ENCODE measurements around the gene MCOLN1.

Gene MCOLN1

DNA sequence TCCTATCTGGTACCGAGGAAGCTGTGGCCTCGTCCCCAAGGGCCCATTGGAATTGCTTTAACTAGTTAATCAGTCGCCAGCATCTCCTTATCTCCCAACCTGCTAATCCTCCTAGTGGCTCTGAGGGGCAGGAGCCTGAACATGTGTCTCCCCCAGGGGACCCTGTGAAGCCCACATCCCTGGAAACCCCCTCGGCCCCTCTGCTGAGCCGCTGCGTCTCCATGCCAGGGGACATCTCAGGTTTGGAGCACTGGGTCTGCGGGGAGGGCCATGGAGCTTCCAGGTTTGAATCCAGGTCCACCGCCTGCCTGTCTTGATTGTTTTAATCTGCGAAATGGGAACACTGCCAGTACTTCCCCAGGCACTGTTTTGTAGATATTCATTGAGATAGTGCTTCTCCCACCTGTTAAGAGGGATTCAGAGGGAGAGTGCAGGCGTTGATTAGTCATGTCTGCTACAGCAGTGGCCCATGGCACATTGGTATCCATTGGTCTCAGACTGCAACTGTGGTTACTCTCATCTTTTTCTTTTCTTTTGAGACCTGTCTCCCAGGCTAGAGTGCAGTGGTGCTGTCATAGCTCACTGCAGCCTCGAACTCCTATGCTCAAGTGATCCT is 19.5 kb downstream of the MCOLN1 start:
- no peak for DNase-seq (ENCODE audit: low read depth in 2 of 2)

DNA sequence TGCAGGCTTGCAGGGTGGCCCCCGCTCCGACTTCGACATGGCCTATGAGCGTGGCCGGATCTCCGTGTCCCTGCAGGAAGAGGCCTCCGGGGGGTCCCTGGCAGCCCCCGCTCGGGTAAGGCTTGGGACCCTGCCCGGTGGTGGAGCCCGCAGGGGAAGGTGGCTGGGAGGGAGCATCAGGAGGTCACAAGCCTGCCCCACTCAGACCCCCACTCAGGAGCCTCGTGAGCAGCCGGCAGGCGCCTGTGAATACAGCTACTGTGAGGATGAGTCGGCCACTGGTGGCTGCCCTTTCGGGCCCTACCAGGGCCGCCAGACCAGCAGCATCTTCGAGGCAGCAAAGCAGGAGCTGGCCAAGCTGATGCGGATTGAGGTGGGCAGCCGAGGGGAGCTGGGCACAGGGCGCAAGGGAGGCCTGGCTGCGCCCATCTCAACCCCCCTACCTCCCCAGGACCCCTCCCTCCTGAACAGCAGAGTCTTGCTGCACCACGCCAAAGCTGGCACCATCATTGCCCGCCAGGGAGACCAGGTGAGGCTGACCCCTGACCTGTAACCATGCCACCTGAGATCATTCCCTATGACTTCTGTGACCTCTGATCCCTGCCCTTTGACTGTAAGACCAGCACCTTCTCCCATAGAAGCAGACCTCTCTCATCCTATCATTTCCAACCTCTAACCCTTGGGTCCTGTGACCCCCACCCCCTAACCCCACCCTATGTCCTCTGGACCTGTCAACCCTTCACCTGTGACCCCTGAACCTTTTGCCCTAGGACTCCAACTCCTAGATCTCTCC is 20.3 kb downstream of the MCOLN1 start:
- DNase-seq (ENCODE audit: low read depth in 2 of 2): no peak

DNA sequence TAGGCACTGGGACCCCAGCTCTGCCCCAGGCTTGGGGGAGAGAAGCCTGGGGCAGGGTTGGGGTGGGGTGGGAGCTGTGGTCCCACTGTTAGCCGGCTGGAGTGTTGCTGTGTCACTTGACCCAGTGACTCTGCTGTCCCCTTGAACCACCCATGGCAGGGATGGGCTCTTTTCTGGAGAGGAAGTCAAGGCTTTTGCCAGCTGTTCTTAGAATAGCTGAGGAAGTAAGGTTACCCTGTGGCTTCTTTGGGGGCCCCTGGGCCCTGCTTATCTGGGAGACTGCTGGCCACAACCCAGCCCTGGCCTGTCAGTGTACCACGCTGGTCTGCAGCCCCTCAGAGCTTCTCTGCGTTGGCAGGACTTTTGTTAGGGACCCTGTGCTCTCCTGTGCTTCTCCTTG is 22.2 kb downstream of the MCOLN1 start:
- DNase-seq (ENCODE audit: low read depth in 2 of 2): no peak

DNA sequence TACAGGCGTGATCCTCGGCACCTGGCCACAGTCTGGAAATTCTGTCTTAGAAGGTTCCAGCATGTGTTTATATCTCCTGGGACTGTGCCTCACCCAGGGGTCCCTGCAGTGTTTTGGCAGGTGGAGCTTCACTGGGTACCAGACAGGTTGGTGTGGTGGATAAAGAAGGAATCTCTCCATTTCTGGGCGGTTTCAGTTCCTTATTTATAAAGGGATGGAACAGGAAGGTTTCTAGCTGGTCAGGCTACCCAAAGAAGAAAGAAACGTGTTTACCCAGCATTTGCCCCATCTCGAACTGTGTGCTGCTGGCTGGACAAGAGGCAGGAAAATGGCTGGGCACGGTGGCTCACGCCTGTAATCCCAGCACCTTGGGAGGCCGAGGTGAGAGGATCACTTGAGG is 22.9 kb downstream of the MCOLN1 start:
- DNase-seq (ENCODE audit: low read depth in 2 of 2): no peak

DNA sequence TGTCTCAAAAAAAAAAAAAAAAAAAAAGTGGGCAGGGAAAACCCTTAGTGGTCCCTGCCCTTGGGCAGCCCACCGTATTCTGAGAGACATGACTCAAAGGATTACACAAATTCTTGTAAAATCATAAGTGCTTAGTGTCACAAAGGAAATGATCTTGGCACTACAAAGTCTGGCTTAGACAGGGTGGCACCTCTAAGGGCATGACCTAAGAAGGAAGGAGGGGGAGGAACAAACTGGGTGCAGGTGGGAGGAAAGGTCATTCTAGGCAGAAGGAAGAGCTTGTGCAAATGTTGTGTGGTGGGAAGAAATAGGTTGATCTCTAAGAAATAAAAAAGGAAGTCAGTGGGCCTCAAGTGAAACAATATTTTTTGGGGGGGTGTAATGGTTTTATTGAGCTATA is 23.5 kb downstream of the MCOLN1 start:
- DNase-seq (ENCODE audit: low read depth in 2 of 2): no peak

DNA sequence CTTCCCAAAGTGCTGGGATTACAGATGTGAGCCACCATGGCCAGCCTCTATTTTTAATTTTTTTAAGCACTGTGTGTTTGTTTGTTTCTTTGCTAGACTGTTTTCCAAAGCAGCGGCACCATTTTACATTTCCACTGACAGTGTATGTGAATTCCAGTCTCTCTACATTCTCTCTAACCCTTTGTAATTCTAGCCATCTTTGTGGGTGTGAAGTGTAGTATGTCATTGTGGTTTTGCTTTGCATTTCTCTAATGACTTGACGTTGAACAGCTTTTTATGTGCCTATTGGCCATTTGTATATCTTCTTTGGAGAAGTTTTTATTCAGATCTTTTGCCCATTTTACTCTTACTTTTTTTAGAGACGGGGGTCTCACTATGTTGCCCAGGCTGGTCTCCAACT is 24.7 kb downstream of the MCOLN1 start:
- DNase-seq (ENCODE audit: low read depth in 2 of 2): no peak

DNA sequence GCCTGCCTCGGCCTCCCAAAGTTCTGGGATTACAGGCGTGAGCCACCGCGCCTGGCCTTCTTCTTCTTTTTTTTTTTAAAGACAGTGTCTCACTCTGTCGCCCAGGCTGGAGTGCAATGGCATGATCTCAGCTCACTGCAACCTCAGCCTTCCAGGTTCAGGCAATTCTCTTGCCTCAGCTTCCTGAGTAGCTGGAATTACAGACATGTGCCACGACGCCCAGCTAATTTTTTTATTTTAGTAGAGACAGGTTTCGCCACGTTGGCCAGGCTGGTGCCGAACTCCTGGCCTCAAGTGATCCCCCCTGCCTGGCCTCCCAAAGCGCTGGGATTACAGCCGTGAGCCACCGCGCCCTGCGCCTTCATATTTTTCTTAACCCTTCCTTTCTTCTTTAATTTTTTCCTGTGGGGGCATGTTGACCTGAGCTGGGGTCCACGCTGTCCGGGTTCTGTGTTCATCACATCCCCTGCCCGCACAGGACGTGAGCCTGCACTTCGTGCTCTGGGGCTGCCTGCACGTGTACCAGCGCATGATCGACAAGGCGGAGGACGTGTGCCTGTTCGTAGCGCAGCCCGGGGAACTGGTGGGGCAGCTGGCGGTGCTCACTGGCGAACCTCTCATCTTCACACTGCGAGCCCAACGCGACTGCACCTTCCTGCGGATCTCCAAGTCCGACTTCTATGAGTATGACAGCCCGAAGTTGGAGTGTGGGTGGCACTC is 27.2 kb downstream of the MCOLN1 start:
- DNase-seq (ENCODE audit: low read depth in 2 of 2): no peak

DNA sequence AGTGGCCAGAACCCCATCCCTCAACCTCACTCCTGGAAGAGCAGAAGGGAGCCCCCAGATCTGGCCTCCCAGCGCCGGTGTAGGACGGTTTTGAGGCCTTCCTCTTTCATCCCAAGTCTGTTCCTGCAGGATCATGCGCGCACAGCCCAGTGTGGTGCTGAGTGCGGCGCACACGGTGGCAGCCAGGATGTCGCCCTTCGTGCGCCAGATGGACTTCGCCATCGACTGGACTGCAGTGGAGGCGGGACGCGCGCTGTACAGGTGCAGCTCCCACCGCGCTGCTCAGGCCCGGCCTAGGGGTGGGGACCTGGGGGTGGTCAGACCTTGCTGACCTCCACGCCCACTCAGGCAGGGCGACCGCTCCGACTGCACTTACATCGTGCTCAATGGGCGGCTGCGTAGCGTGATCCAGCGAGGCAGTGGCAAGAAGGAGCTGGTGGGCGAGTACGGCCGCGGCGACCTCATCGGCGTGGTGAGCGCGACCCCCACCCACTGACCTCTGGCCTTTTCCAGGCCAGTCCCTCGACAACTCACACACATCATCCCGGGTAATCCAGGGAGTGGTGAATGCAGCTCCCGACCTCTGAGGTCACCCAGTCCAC is 27.8 kb downstream of the MCOLN1 start:
- no peak for DNase-seq (ENCODE audit: low read depth in 2 of 2)

DNA sequence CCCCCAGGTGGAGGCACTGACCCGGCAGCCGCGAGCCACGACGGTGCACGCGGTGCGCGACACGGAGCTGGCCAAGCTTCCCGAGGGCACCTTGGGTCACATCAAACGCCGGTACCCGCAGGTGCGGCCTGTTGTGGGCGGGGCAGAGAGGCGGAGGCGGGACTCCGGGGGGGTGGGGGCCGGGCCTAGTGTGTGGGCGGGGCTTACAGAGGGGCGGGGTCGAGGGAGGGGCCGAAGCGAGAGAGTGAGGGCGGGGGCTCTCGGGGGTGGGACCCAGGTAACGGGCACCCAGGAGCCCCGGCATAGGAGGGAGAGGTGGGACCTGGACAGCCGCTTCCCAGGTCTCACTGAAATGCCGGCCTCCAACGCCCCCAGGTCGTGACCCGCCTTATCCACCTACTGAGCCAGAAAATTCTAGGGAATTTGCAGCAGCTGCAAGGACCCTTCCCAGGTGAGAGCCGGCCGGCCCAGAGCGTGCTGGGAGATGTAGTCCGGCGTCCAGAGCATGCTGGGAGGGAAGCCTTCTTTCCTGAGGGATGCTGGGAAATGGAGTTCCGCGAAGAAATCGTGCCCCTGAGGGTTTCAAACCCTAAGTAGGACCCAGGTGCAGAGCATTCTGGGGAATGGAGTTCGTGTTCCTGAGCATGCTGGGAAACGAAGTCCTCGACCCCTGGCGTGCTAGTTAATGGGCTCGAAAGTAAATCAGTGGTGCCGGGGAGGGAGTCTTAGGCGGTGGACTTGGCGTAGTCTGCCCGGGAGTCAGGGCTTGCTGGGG is 28.8 kb downstream of the MCOLN1 start:
- peak in 1 of 2 experiments; percentile 16 for DNase-seq (ENCODE audit: low read depth in 2 of 2)

DNA sequence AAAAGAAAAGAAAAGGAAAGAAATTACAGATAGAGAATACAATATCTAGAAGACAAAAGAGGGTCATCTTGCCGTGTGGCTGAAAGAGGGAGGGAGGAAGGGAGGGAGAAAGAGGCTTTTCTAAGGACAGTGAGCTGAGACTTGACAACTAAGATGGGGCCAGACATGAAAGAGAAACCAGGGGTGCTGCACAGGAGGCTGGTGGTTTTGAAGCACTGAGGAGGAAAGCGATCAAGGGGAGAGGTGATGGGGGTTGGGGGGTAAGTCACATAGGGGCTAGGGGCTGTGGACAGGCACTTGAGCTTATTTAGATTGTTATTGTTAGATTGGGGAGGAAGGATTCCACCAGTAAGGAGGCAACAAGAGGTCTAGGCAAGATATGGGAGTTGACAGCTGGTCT is 30.4 kb downstream of the MCOLN1 start:
- DNase-seq (ENCODE audit: low read depth in 2 of 2): no peak

DNA sequence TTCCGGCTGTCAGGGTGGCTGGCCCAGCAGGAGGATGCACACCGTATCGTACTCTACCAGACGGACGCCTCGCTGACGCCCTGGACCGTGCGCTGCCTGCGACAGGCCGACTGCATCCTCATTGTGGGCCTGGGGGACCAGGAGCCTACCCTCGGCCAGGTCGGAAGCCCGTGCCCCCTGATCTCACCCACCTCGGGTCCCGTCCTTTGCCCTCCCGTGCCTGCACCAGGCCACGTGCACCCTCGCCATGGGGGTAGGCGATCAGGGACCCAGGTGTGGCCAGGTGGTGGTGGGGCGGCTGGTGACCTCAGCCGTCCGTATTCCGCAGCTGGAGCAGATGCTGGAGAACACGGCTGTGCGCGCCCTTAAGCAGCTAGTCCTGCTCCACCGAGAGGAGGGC is 32.1 kb downstream of the MCOLN1 start:
- no peak for DNase-seq (ENCODE audit: low read depth in 2 of 2)

DNA sequence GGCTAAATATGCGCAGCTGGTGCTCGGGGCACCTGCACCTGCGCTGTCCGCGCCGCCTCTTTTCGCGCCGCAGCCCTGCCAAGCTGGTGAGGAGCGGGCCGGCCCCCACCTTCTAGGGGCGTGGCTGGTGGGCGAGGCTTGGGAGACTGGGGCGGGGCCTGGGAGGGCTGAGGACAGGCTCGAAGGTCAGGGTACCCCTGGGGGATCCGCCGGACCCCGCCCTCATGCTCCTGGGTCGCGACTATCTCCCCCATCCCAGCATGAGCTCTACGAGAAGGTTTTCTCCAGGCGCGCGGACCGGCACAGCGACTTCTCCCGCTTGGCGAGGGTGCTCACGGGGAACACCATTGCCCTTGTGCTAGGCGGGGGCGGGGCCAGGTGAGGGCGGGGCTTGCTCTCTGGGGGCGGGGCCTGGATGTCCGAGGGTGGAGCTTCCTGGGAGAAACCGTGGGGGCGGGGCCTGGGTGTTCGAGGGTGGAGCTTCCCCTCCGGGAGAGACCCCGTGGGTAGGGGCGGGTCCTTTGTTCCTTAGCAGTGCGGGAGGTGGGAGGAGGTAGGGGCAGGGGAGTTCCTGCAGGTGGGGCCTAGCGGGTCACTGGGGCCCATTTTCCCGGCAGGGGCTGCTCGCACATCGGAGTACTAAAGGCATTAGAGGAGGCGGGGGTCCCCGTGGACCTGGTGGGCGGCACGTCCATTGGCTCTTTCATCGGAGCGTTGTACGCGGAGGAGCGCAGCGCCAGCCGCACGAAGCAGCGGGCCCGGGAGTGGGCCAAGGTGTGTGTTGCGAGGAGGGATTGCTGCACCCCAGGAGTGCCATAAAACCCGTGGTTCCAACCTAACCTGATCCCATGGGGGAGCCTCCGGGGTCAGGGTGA is 32.8 kb downstream of the MCOLN1 start:
- DNase-seq (ENCODE audit: low read depth in 2 of 2): peak in 1 of 2 experiments; percentile 12

DNA sequence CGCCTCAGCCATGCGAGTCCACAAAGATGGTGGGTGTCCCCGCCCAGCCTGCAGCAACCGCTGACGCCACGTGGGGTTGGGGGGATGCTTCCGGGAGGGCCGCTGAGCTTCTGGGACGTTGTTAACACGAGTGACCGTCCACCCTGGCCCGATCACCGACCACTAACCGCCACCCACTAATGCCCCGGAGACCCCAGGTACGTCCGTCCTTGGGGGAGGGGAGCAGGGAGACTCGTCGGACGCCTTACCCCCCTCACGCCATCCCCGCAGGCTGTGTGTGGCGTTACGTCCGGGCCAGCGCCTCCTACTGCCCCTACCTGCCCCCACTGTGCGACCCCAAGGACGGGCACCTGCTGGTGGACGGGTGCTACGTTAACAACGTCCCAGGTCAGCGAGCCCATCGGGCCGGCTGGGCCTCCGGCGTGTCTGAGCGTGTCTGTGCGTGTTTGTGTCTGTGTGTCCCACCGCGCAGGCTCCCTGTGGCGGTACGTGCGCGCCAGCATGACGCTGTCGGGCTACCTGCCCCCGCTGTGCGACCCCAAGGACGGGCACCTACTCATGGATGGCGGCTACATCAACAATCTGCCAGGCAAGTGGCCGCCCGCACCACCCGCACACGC is 34.4 kb downstream of the MCOLN1 start:
- no peak for DNase-seq (ENCODE audit: low read depth in 2 of 2)

DNA sequence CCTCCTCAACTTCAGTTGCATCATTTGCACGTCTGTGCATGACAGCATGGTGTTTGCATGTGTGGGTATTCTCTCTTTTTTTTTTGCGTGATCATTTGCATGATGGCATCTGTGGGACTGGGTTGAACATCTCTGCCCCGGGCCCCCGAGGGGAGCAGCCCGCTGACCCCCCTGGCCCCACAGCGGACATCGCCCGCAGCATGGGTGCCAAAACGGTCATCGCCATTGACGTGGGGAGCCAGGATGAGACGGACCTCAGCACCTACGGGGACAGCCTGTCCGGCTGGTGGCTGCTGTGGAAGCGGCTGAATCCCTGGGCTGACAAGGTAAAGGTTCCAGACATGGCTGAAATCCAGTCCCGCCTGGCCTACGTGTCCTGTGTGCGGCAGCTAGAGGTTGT is 36.2 kb downstream of the MCOLN1 start:
- no peak for DNase-seq (ENCODE audit: low read depth in 2 of 2)

DNA sequence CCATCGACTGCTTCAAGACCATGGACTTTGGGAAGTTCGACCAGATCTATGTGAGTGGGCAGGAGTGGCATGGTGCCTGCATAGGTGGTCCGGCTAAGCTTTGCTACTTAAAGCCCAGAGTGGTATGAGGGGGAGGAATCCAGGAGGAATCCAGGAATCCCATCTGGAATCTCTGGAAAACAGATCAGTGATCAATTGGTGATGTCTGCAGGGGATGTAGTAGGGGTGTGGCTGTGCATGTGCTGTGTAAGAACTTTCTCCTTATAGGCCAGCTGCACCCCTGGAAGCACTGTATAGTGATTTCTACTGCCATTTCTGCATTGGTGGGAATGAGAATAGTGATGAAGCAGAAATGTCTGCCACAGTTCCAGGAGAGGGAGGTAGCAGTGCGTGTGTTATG is 36.7 kb downstream of the MCOLN1 start:
- no peak for DNase-seq (ENCODE audit: low read depth in 2 of 2)

DNA sequence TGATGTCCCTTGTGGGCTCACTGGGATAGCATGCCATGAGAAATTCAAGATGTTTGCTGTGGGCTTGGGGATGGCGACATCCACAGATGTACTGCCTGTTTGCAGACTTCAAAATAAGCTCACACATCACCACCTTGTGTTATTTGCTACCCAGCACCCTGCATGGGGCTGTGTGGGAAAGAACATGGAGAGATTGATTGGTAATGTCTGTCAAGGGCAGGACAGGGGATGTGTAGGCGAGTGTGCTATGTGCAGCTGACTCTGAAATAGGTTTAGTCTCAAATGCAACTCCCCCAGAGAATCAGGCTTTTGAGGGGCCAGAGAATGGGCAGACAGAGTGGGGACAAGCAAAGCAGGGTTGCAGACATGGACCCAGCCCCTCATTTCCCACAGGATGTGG is 37.8 kb downstream of the MCOLN1 start:
- no peak for DNase-seq (ENCODE audit: low read depth in 2 of 2)

DNA sequence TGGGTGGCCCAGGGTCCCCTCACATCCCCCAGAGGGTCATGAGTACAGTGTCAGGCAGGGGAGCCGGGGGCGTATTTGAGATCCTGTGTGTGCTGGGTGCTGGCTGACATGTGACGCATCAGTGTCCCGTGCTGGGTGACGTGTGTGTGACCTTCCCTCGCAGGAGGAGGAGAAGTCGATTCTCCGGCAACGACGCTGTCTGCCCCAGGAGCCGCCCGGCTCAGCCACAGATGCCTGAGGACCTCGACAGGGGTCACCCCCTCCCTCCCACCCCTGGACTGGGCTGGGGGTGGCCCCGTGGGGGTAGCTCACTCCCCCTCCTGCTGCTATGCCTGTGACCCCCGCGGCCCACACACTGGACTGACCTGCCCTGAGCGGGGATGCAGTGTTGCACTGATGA is 38.9 kb downstream of the MCOLN1 start:
- no peak for DNase-seq (ENCODE audit: low read depth in 2 of 2)

DNA sequence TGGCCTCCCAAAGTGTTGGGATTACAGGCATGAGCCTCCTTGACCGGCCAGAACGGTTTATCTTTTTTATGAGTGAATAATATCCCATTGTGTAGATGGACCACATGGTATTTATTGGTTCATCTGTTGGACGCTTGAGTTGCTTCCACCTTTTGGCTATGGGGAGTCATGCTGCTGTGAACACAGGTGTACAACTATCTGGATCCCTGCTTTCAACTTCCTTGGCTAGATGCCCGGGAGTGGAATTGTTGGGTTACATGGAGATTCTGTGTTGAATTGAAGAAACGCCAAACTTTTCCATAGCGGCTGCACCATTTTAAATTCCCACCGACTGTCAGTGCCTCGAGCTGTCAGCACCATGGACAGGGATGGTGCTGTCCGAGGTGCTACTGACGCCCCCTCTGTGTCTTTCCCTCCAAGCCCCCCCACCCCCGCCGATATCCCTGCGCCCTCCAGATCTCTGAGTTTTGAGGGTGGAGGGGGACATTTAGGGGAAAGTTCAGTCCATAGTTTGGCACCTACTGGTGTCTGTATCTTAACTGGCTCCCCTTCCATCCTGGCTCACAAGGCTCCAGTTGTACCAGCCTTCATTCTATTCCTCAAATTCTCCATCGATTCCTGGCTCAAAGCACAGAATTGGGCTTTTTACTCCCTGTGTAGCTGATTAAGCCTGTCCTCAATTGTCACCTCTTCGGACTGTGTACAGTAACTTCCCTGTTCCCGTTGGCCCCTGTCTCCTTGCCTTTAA is 40.4 kb downstream of the MCOLN1 start:
- DNase-seq (ENCODE audit: low read depth in 2 of 2): no peak

DNA sequence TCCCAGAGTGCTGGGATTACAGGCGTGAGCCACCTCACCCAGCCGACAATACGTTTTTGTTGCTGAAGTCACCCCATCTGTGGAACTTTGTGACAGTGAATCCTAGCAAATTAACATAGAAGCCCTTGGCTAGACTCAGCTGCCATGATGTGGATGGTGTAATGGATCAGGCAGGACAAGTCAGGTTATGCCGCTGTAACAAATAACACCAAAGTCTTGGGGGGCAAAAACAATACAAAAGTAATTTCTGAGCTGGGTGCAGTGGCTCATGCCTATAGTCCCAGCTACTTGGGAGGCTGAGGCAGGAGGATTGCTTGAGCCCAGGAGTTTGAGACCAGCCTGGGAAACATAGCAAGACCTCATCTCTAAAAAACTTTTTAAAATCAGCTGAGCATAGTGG is 42.4 kb downstream of the MCOLN1 start:
- DNase-seq (ENCODE audit: low read depth in 2 of 2): no peak

DNA sequence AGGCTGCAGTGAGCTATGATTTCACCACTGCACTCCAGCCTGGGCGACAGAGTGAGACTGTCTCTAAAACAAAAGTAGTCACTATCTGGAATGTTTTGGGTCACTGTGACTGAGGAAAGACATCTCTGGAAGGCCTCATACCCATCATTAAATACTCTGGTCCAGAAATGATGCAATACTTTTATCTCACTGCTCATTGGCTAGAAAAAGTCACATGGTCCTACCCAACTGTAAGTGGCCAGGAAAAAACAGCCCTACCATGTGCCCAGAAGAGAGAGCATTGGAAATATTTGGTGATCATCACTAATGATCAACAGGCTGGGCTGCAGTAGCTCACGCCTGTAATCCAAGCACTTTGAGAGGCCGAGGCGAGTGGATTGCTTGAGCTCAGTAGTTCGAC is 42.9 kb downstream of the MCOLN1 start:
- no peak for DNase-seq (ENCODE audit: low read depth in 2 of 2)
